A549 treated with GW870086 at 1 μM for 4 hours (cell line): Measurements from ENCODE around the gene MIER1. TPM values are rescaled to one million over a fixed set of nuclear protein-coding genes. Genes with fewer than 3 reads are reported as not detected.

Experiments used
- total RNA-seq: library from RNA; stranded (reverse); fragments of 200-300 nt; extraction: Qiagen RNA extraction; gene quantifications from 5 replicates; pipeline ENCODE4 v1.2.3, GENCODE V29; 2022; ENCODE audit warnings: low read depth

The MIER1 gene
- 7.4 to 11.7 TPM (median 10.5 TPM) in 5 replicates for total RNA-seq

DNA sequence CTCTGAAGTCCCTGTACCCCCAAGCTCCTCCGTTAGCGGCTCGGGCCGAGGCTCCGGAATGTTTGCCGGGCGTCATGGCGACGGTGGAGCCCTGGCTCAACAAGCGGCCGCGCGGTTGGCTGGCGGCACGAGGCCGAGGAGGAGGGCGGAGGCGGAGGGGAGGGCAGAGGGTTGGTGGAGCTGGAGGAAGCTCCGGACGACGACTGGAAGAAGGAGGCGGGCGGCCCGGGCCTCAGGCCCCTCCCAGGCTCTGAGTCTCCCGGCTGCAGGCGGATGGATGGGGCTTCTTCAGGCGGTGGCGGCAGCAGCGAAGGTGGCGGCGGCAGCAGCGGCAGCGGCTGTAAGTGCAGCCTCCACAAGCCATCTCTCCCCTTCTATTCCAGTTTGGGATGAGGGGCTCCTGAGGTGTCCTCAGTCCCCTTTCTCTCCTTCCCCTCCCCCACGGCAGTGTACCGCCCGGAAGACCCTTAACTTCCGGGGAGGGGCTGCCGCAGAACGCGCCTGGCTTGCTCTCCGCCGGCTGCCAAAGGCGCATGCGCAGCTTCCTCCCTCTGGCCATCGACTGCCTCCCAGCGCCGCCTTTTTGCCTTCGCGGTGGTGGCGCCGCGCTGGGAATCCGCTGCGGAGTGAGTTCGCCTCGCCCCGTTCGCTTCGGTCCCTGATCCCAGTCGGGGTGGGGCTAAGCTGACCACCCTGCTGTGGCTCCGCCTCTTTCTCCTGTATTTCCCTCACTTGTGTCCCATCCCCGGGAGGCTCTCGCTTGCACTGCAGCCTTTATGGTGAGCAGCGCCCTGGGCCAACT is at the start of gene MIER1, which contains the start of gene DNAI4:
Gene MIER1 (plus strand): TSS at position 235 of the 802 bp plus-strand sequence. CDS start 39 bp downstream, at position 274.
Gene DNAI4 (minus strand): TSS at position 101 of the 802 bp plus-strand sequence. CDS start 25 bp downstream, at position 76.

Other genes with a start within 250 kb of the MIER1 start
- gene DYNLT5, start 172.5 kb upstream of the MIER1 start, total RNA-seq, result not detected in 5 replicates
- gene INSL5, start 123.7 kb upstream of the MIER1 start, total RNA-seq, result not detected in 5 replicates
- gene DNAI4, start 134 bp upstream of the MIER1 start, total RNA-seq, result 0.29 to 3.0 TPM (median 0.88 TPM) in 5 replicates
- 6.6 to 8.5 TPM (median 7.6 TPM) in 5 replicates for gene SLC35D1, start 129.2 kb downstream of the MIER1 start, total RNA-seq
- not detected in 5 replicates for gene C1orf141, start 210.0 kb downstream of the MIER1 start, total RNA-seq
- not detected in 5 replicates for gene IL23R, start 241.5 kb downstream of the MIER1 start, total RNA-seq